HEK293T (cell line): Measurements from ENCODE around the gene PTGER2.

Source experiments
- CTCF ChIA-PET: fragments of 350-600 bp; formaldehyde crosslinking; extraction: SDS; loops from one replicate; lab custom pipeline; 2021; ENCODE audit warnings: antibody characterized with exemption, inconsistent platforms; lab: Yijun Ruan, JAX
- POLR2A ChIA-PET: fragments of 350-600 bp; formaldehyde crosslinking; extraction: SDS; loops from one replicate; lab custom pipeline; 2020; ENCODE audit warnings: antibody characterized with exemption, inconsistent platforms; lab: Yijun Ruan, JAX
- DNase-seq: peaks from one replicate; pipeline ENCODE4 v3.0.0; 2012; ENCODE audit warnings: mixed read lengths; ENCODE audit errors: extremely low spot score
- ARNT ChIP-seq: fragments of 450-650 bp; IDR thresholded peaks from 2 replicates; pipeline ENCODE4 v1.6.1; 2017; ENCODE audit warnings: mild to moderate bottlenecking
- BHLHE40 ChIP-seq: fragments of 450-650 bp; IDR thresholded peaks from 2 replicates; pipeline ENCODE4 v1.6.1; 2016; ENCODE audit warnings: mild to moderate bottlenecking, moderate library complexity, borderline replicate concordance
- CTBP1 ChIP-seq: fragments of 450-650 bp; IDR thresholded peaks from 2 replicates; pipeline ENCODE4 v1.6.1; 2016; ENCODE audit warnings: borderline replicate concordance
- ELF4 ChIP-seq: fragments of 450-650 bp; IDR thresholded peaks from 2 replicates; pipeline ENCODE4 v1.6.1; 2017; ENCODE audit warnings: antibody characterized with exemption
- FOXA1 ChIP-seq: fragments of 450-650 bp; IDR thresholded peaks from 2 replicates; pipeline ENCODE4 v1.6.1; 2016; ENCODE audit warnings: mild to moderate bottlenecking
- FOXK2 ChIP-seq: fragments of 450-650 bp; IDR thresholded peaks from 2 replicates; pipeline ENCODE4 v1.6.1; 2016; ENCODE audit warnings: mild to moderate bottlenecking
- FOXM1 ChIP-seq: fragments of 450-650 bp; IDR thresholded peaks from 2 replicates; pipeline ENCODE4 v1.6.1; 2017; ENCODE audit warnings: mild to moderate bottlenecking, borderline replicate concordance
- HDGF ChIP-seq: fragments of 450-650 bp; IDR thresholded peaks from 2 replicates; pipeline ENCODE4 v1.6.1; 2017; ENCODE audit warnings: antibody characterized with exemption, borderline replicate concordance
- L3MBTL2 ChIP-seq: fragments of 450-650 bp; conservative IDR thresholded peaks from 2 replicates; pipeline ENCODE4 v1.6.1; 2016; ENCODE audit warnings: mild to moderate bottlenecking
- LEF1 ChIP-seq: fragments of 450-650 bp; IDR thresholded peaks from 2 replicates; pipeline ENCODE4 v1.6.1; 2017; ENCODE audit warnings: mild to moderate bottlenecking, borderline replicate concordance
- NFRKB ChIP-seq: fragments of 450-650 bp; IDR thresholded peaks from 2 replicates; pipeline ENCODE4 v1.6.1; 2016; ENCODE audit warnings: mild to moderate bottlenecking, moderate library complexity
- PKNOX1 ChIP-seq: fragments of 450-650 bp; IDR thresholded peaks from 2 replicates; pipeline ENCODE4 v1.6.1; 2016
- SP1 ChIP-seq: fragments of 450-650 bp; IDR thresholded peaks from 2 replicates; pipeline ENCODE4 v1.6.1; 2017
- SUZ12 ChIP-seq: fragments of 450-650 bp; IDR thresholded peaks from 2 replicates; pipeline ENCODE4 v1.6.1; 2016; ENCODE audit warnings: mild to moderate bottlenecking
- TARDBP ChIP-seq: fragments of 450-650 bp; IDR thresholded peaks from 2 replicates; pipeline ENCODE4 v1.6.1; 2016
- ZNF384 ChIP-seq: fragments of 450-650 bp; IDR thresholded peaks from 2 replicates; pipeline ENCODE4 v1.6.1; 2016

Gene PTGER2

GRCh38 chr14:52348776-52349175, 34.7 kb downstream of the PTGER2 start:
- CTCF ChIA-PET, result no interaction called here
- no peak for DNase-seq
- POLR2A ChIA-PET, result no interaction called here
- TF ChIP-seq SP1 (no peak), FOXM1 (no peak), ARNT (no peak), BHLHE40 (no peak), CTBP1 (no peak), SUZ12 (no peak), L3MBTL2 (no peak), ZNF384 (no peak), ELF4 (no peak), HDGF (no peak), FOXK2 (no peak), TARDBP (no peak), NFRKB (no peak)

- ChIA-PET CTCF (interaction anchor here (1.7 kb wide), 1 partner anchor 50 kb away, joined by 3 read pairs; no protein-coding TSS in a partner anchor), POLR2A (no interaction called here)
- TF ChIP-seq ZNF384 (no peak), L3MBTL2 (no peak), ELF4 (no peak), ARNT (no peak), BHLHE40 (no peak), PKNOX1 (no peak), TARDBP (no peak), LEF1 (no peak), SUZ12 (no peak), CTBP1 (no peak), FOXM1 (no peak), FOXK2 (no peak), HDGF (no peak), NFRKB (no peak), SP1 (no peak)
These were observed 35.6 kb downstream of the PTGER2 start for GRCh38 chr14:52349731-52350130.

GRCh38 chr14:52350445-52350844, 36.3 kb downstream of the PTGER2 start:
- no peak for TF ChIP-seq BHLHE40
- TF ChIP-seq TARDBP, result no peak
- TF ChIP-seq L3MBTL2, result no peak
- no peak for TF ChIP-seq SP1
- no peak for TF ChIP-seq SUZ12
- DNase-seq, result no peak
- CTCF ChIA-PET, result interaction anchor here (1.7 kb wide), 1 partner anchor 50 kb away, joined by 3 read pairs; no protein-coding TSS in a partner anchor
- POLR2A ChIA-PET, result no interaction called here

More at GRCh38 chr14:52349731-52350130, 35.6 kb downstream of the PTGER2 start:
- DNase-seq, result no peak

- ChIA-PET POLR2A (no interaction called here), CTCF (interaction anchor here (1.7 kb wide), 1 partner anchor 49 kb away, joined by 3 read pairs; no protein-coding TSS in a partner anchor)
- TF ChIP-seq PKNOX1 (peak; percentile 52), FOXM1 (no peak), FOXA1 (no peak), ZNF384 (no peak), FOXK2 (no peak), HDGF (no peak)
- no peak for DNase-seq
These were observed 37.3 kb downstream of the PTGER2 start for GRCh38 chr14:52351233-52352060.

- no peak for DNase-seq
- TF ChIP-seq CTBP1 (peak; percentile 71), NFRKB (no peak), PKNOX1 (peak; percentile 92), FOXA1 (no peak)
- ChIA-PET POLR2A (no interaction called here), CTCF (no interaction called here)
These were observed 38.0 kb downstream of the PTGER2 start for GRCh38 chr14:52352061-52352491.

GRCh38 chr14:52352569-52352968, 38.5 kb downstream of the PTGER2 start:
- POLR2A ChIA-PET, result no interaction called here

More at GRCh38 chr14:52352569-52352968, 38.5 kb downstream of the PTGER2 start:
- DNase-seq, result no peak
- CTCF ChIA-PET, result no interaction called here
- TF ChIP-seq HDGF, result no peak
- TF ChIP-seq FOXK2, result no peak
- TF ChIP-seq CTBP1, result no peak
- TF ChIP-seq L3MBTL2, result no peak
- no peak for TF ChIP-seq FOXA1
- no peak for TF ChIP-seq LEF1
- no peak for TF ChIP-seq ZNF384
- TF ChIP-seq TARDBP, result no peak
- TF ChIP-seq NFRKB, result no peak
- no peak for TF ChIP-seq SUZ12
- TF ChIP-seq PKNOX1, result no peak
- TF ChIP-seq FOXM1, result no peak
- TF ChIP-seq SP1, result no peak
- TF ChIP-seq BHLHE40, result no peak
- TF ChIP-seq ELF4, result no peak
- no peak for TF ChIP-seq ARNT
